HS-5 (cell line): ENCODE measurements around the gene HNRNPA0.
"Not testable (repeated sequence)": the region's sequence is repeated elsewhere in the genome, so short reads cannot be mapped to it uniquely, and the experiment has no call there.

Source experiments
- DNase-seq: peaks from one replicate; pipeline ENCODE4 v3.0.0-alpha.2; 2012; ENCODE audit warnings: low read depth

HNRNPA0 gene

GRCh38 chr5:137754188-137754960 is at the start of gene HNRNPA0:
Gene HNRNPA0, minus strand, starts transcription at chr5:137754363. Its CDS starts 297 bp downstream, at chr5:137754066.
- peak; percentile 94 for DNase-seq

GRCh38 chr5:137802282-137803210 is 48.4 kb upstream of the HNRNPA0 start:
- no peak for DNase-seq

- DNase-seq, result no peak
Observed at GRCh38 chr5:137800700-137801411, 46.7 kb upstream of the HNRNPA0 start.

GRCh38 chr5:137796279-137796678 is 42.1 kb upstream of the HNRNPA0 start:
- DNase-seq, result no peak

GRCh38 chr5:137794863-137795262 is 40.7 kb upstream of the HNRNPA0 start:
- DNase-seq, result no peak

GRCh38 chr5:137792303-137792702 is 38.1 kb upstream of the HNRNPA0 start:
- no peak for DNase-seq

- no peak for DNase-seq
Observed at GRCh38 chr5:137791799-137792198, 37.6 kb upstream of the HNRNPA0 start.

GRCh38 chr5:137791387-137791786 is 37.2 kb upstream of the HNRNPA0 start:
- no peak for DNase-seq

- not testable (repeated sequence) for DNase-seq
Observed at GRCh38 chr5:137788560-137788959, 34.4 kb upstream of the HNRNPA0 start.

GRCh38 chr5:137782984-137783536 is 28.9 kb upstream of the HNRNPA0 start:
- DNase-seq, result no peak

- DNase-seq, result no peak
Observed at GRCh38 chr5:137782055-137782454, 27.9 kb upstream of the HNRNPA0 start.

- DNase-seq, result peak; percentile 16
Observed at GRCh38 chr5:137778772-137779564, 24.8 kb upstream of the HNRNPA0 start.

GRCh38 chr5:137767937-137768336 is 13.8 kb upstream of the HNRNPA0 start:
- not testable (repeated sequence) for DNase-seq

GRCh38 chr5:137761566-137761965 is 7.4 kb upstream of the HNRNPA0 start:
- DNase-seq, result no peak

- no peak for DNase-seq
Observed at GRCh38 chr5:137760719-137761516, 6.8 kb upstream of the HNRNPA0 start.

- DNase-seq, result no peak
Observed at GRCh38 chr5:137760294-137760693, 6.1 kb upstream of the HNRNPA0 start.

GRCh38 chr5:137758715-137759306 is 4.6 kb upstream of the HNRNPA0 start:
- DNase-seq, result no peak

- no peak for DNase-seq
Observed at GRCh38 chr5:137758121-137758520, 4.0 kb upstream of the HNRNPA0 start.

- no peak for DNase-seq
Observed at GRCh38 chr5:137757634-137758033, 3.5 kb upstream of the HNRNPA0 start.
